H4 (cell line): ENCODE data around the gene EYS. TPM values are rescaled to one million over a fixed set of nuclear protein-coding genes. Genes with fewer than 3 reads are reported as not detected.
"Not testable (repeated sequence)": the region's sequence is repeated elsewhere in the genome, so short reads cannot be mapped to it uniquely, and the experiment has no call there.

Experiments used
- DNase-seq: peaks from one replicate; pipeline ENCODE4 v3.0.0-alpha.2; 2015; ENCODE audit warnings: low spot score
- total RNA-seq: library from RNA; depleted of rRNA; stranded (reverse); fragments of >200 nt; shearing (Covaris generic); gene quantifications from 2 replicates; pipeline ENCODE4 v1.2.3, GENCODE V29; 2014

Gene EYS
- total RNA-seq, 1 experiment from 2014 or later = 0.17 TPM

GRCh38 chr6:63828678-63829077 is 1878.3 kb downstream of the EYS start:
- DNase-seq = not testable (repeated sequence)

DNA sequence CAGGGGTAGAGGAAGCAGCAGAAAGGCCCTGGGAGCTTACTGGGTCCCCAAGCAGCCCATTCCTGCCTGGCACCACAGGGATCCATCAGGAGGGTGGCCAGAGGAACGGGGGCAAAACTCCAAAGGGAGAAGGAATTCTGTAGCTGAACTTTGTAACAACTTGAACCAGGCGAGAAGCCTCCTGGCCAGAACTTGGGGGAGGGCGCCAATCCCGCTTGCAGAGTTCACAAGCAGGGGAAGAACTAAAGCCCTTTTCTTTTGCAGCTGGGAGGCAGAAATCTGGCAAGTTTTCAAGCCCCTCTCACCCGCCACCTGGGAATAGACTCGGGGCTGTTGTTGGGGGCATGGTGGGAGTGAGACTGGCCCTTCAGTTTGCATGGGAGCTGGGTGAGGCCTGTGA is 1882.3 kb downstream of the EYS start:
- DNase-seq = no peak

GRCh38 chr6:63821442-63821841 is 1885.6 kb downstream of the EYS start:
- no peak for DNase-seq

GRCh38 chr6:63819831-63820230 is 1887.2 kb downstream of the EYS start:
- DNase-seq = no peak

- no peak for DNase-seq
Measured at GRCh38 chr6:63817492-63818050, 1889.5 kb downstream of the EYS start.

- peak; percentile 29 for DNase-seq
Measured at GRCh38 chr6:63816982-63817436, 1890.0 kb downstream of the EYS start.

DNA sequence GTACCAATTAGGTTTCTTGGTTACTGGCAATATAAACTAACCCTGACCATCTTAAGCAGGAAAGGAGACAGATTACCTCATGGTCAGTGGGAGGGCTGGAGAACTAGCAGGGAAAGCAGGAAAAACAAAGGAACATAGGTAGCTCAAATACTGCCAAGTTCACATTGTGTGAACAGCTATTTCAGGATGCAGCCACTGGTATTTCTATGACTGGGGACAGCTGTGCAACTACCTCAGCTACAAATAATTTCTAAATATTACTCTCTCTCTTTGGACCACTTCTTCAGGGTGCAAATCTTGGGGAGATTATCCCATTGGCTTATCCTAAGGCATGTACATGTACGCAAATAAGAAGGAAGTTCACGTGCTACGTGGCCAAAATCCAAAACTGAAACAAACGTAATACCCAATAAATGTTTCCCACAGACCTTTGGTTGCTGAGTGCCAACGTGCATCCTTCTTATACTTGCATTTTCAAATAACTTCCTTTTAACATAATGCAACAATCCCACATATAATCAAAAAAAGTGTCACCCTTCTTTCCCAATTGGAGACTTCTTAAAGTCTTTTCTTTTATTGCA is 1890.5 kb downstream of the EYS start:
- no peak for DNase-seq

- no peak for DNase-seq
Measured at GRCh38 chr6:63814459-63814858, 1892.6 kb downstream of the EYS start.

DNA sequence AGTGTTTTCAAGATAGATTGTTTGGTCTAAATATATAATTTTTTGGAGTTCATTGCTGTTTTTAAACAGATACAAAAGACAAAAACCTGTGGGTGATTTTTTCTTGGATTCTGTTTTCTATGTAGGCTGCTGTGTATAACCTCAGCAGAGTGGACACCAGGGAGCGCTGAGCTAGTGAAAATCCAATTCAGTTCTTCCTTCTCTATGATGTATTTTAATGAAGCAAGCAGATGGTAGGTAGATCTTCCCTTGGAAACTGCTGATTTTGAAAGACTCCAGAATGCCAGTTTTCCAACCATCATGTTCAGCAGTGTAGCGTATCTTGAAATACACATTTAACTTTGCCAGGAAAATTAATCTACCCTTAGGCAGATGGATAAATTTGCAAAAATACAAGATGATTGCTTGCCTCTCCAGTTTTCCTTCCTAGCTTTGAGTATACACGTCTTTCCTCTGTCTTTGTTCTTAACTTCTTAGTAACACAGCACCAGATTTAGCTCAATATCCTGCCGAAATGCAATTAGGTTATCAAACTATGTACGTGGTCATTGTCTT is 1893.4 kb downstream of the EYS start:
- DNase-seq = no peak

DNA sequence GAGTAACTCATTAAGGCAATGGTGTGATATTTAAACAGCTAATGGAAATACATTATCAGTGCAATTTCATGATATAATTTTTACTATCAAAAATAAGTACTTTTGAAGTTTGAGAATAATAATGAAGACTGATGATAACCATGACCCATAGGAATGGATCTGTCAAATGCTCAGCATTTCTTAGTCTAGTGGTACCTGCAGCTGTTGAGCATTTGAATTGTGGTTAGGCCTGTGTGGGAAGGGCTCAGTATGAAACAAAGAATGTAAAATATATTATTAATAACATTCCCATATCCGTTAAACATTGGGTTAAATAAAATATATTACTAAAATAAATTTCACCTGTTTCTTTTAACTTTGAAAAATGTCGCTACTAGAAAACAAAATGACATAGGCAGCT is 1898.5 kb downstream of the EYS start:
- DNase-seq = no peak

DNA sequence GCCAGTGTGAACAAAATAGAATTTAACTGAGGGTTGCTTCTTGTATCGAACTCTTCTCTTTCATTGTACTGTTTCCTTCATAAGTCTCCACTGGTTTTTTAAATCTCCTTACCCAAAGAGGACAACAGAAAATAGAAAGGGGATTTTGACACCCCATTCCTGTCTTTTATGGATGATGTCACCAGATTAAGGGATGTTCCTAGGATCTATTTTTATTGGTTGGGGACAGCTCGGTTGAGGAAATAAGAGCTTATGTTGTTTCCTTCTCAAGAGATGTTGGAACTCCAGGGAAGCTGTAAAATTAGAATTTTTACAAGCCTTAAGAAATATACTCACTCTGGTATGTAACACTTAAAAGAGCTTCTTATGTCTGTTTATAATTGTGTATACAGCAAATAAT is 1900.0 kb downstream of the EYS start:
- DNase-seq = no peak

- no peak for DNase-seq
Measured at GRCh38 chr6:63806573-63806913, 1900.5 kb downstream of the EYS start.

DNA sequence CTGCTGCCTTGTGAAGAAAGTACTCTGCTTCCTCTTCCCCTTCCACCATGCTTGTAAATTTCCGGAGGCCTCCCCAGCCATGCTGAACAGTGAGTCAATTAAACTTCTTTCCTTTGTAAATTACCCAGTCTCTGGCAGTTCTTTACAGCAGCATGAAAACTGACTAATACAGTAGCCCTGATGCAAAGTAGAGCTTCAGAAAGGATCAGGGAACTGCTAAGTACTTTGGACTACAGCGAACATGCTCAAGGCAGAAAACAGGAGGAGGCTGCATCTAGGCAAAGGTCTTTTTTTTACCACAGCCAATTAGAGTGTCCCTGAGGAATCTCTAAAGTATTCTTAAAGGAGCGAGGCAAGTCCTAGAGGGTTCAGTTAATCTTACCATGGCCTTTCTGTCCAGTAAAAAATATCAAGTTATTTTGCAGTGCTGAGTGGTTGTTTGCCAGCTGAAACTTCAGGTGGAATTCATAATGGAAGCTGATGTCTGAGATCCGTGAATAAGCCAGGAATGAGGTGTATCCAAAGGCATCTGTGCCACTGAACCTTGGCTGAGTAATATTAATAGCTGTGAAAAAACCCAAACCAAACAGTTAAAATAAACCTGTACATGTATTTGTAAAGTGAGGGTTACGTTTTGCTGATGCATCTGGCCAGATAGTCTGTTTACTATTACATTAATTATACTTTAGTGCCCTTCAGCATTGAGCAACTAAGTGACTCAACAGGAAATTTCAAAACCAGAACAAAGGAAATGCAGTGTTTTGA is 1901.0 kb downstream of the EYS start:
- DNase-seq = peak; percentile 95

DNA sequence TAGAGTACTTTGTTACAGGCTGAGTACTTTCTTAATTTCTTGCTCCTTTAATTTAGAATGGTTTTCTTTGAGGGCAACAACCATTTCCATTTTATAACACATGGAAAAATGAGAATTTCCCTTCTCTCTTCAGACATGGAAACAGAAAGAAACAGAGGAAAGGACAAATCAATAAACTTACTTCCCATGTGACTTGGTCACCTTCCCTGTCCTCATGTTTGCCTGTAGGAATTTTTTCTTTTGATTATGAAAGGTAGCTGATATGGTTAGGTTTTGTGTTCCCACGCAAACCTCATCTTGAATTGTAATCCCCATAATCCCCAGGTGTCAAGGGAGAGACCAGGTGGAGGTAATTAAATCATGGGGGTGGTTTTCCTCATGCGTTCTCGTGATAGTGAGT is 1901.7 kb downstream of the EYS start:
- DNase-seq = no peak

DNA sequence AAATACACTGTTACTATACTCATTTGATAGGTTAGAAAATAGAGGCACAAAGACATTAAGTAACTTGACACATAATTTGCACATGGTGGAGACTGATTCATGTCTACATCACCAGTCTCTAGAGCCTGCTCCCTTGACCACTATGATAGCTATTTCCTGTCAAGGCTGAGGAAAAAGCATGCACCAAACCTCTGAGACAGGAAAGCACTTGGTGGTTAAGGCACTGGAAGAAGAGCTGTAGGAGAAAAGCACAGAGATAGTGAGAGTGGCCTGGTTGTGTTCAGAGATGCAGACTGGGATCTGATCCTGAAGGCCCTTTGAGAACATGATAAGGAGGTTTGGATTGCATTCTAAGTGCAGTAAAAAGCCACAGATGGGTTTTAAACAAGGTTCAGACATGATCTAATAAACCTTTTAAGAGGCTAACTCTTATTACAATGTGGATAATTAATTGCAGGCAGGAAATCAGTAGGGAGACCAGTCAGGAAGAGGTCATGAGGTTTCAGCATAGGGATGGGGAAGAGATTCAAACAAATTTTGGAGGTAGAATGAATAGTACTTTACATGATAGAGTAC is 1902.6 kb downstream of the EYS start:
- peak; percentile 66 for DNase-seq

DNA sequence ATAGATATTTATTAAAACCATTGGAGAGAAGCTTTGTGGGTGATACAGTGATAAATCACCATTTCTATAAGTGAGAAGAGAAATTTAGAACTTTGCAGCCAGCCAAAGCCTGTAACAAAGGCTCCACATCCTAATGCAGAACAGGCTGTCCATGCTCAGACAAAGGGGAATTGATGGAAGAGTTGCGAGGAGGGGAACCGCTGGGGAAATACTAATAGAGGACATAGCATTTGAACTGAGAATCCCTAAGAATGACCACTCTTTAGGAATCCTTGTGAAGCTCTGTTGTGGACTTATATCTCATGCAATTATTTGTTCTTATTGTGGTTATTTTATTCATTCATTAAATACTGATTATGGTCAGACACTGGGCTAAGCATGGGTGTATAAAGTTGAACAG is 1903.7 kb downstream of the EYS start:
- DNase-seq = no peak

DNA sequence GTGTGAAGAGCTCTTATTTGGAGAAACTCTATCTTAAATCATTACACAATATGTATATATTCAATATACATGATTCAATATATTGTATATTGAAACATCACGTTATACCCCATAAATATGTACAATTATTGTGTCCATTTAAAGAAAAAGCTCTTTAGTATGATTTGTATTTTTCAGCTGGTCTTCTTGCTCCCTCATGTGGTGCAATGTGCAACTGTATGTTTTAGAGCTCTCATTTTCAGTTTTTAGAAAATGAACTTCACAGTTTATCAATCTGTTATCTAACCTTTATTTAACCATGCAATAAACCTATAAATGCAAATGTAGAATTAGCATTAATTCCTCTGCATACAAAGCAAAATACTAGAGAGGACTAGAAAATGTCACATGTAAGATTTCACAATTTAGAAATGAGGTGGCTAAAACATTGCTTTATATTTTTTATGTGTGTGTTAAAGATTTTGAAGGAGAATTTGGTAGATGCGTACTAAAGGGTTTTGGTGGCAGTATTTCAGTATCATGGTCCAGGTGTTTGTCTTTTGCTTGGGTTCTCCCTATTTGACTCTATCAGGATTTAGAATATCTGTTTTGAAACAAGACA is 1904.3 kb downstream of the EYS start:
- DNase-seq = no peak

DNA sequence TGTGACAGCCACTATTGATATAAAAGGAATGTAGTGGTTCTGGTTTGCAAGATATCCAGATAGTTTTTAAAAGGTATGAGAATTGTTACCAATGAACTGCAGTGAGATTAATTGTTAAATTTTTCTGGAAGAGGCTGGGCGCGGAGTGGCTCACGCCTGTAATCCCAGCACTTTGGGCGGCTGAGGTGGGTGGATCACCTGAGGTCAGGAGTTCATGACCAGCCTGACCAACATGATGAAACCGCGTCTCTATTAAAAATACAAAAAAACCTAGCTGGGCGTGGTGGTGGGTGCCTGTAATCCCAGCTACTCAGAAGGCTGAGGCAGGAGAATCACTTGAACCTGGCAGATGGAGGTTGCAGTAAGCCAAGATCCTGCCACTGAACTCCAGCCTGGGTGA is 1906.6 kb downstream of the EYS start:
- DNase-seq = not testable (repeated sequence)

GRCh38 chr6:63799813-63800212 is 1907.2 kb downstream of the EYS start:
- DNase-seq = no peak

- DNase-seq = no peak
Measured at GRCh38 chr6:63799313-63799712, 1907.7 kb downstream of the EYS start.

GRCh38 chr6:63798378-63798777 is 1908.6 kb downstream of the EYS start:
- DNase-seq = no peak

DNA sequence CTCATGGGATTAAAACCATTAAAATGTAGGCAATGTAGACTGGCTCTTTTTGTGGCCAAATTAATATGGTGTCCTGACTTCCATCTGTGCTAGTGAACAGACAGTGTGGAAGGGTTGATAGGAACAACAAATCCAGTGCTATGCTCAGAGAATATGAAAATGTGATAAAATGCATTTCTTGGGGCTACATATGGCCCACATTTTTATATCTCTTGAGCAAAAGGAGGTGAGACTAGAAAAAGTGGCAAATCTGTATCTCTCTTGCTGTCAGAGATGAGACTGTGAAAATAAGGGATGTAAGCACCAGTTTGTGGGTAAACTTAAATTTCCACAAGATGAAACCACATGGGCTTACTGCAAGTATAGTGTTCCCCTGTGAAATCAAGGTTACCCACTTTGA is 1909.3 kb downstream of the EYS start:
- no peak for DNase-seq
